COR-L47 (cell line): ENCODE data around the gene SRP68.

Source experiments
- DNase-seq: peaks from one replicate; lab custom pipeline; 2025; lab: John Stamatoyannopoulos, UW

The SRP68 gene

DNA sequence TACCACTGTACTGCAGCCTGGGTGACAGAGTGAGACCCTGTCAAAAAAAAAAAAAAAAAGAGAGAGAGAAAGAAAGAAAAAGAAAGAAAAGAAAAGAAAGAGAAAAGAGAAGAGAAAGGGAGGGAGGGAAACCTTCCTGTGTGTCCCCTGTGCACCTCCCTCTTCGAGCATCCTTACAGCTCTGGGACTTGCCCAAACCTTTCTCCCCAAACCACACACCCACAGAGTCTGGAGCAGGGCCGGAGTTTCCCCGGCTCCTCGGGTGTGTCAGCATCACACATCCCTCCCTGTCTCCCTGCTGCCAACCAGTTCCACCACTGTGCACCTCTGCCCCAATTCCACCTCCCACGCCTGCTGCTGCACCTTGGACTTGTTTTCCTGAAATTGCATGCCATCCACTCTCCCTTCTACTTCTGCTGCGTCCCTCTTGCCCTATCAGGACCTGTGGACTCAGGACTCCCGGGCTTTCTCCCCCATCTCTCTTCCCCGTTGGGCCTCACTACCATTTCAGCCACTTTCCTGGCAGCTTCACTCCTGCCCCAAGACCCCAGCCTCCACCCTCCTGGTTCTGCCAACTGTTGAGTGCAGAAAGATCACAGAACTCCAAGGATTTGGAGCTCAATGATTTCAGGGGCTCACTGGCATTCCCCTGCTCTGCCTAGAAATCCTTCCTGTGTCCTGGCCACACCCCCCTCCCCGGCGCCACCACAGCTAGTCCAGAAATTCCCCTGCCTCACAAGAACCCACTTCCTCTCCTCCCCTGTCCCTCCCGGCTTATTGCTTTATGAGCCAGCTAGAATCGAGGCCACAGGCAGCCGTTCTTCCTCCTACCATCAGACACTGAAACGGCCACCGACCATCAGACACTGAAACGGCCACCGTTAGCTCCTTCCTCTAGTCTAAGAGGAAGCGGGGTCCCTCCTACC, 75.4 kb downstream of the SRP68 start:
- DNase-seq: no peak

DNA sequence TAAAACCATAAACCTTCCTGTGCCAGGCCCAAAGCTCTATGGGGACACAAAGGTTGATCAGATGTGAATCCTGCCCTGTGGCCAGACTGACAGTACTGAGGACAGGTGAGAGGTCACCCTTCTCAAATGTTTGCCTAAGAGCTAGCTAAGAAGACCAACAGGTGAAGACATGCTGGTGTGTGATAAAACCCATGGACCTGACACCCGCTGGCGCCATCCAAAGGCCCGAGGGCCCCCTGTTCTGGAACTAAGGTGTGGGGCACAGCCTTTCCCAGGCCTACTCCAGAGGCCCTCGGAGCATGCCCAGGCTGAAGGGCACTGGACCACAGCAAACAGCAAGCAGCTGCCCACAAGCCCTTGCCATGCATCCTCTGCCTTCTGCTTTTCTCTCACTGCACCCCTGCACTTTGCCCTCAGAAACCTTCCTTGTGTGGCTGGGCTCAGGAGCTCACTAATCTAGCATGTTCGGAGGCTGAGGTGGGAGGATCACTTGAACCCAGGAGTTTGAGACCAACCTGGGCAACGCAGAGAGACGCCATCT, 76.9 kb downstream of the SRP68 start:
- DNase-seq: no peak

- no peak for DNase-seq
Measured at GRCh38 chr17:75994802-75995370, 77.4 kb downstream of the SRP68 start.

GRCh38 chr17:75991396-75991795, 80.9 kb downstream of the SRP68 start:
- DNase-seq: no peak
